Chondrocyte (in vitro differentiated cells): ENCODE data around the gene RGS3. TPM values are rescaled to one million over a fixed set of nuclear protein-coding genes. Genes with fewer than 3 reads are reported as not detected.

ENCODE experiments used
- DNase-seq: peaks from one replicate; pipeline ENCODE4 v3.0.0; 2021; ENCODE audit warnings: mixed read lengths, low spot score
- H3K27ac Mint-ChIP-seq: one replicate; pipeline ENCODE4 v1.8.0; 2021; ENCODE audit warnings: mild to moderate bottlenecking, moderate library complexity, mixed read lengths; ENCODE audit not compliant: unreplicated experiment
- H3K27me3 Mint-ChIP-seq: 2 replicates; pipeline ENCODE4 v1.8.0; 2021; ENCODE audit warnings: low read depth, mixed read lengths
- H3K36me3 Mint-ChIP-seq: 2 replicates; pipeline ENCODE4 v1.8.0; 2021; ENCODE audit warnings: low read depth, mixed read lengths
- H3K4me1 Mint-ChIP-seq: 2 replicates; pipeline ENCODE4 v1.8.0; 2021; ENCODE audit warnings: low read depth, mild to moderate bottlenecking, mixed read lengths
- H3K4me3 Mint-ChIP-seq: one replicate; pipeline ENCODE4 v1.8.0; 2021; ENCODE audit warnings: mild to moderate bottlenecking, moderate library complexity, mixed read lengths; ENCODE audit not compliant: unreplicated experiment
- H3K9me3 Mint-ChIP-seq: 2 replicates; pipeline ENCODE4 v1.8.0; 2021; ENCODE audit warnings: low read depth, mixed read lengths
- total RNA-seq: library from RNA; stranded (reverse); gene quantifications from 3 replicates; pipeline ENCODE4 v1.2.1, GENCODE V29; 2021
- TF ChIP-seq, protein P1 (sequence below): fragments of 200-600 bp; sonication (generic); IDR thresholded peaks from 2 replicates; pipeline ENCODE4 v1.5.0; 2021; ENCODE audit warnings: antibody characterized with exemption, mild to moderate bottlenecking, moderate library complexity

Gene RGS3
- total RNA-seq, 1 donor from 2014 or later, result 55.2 TPM

DNA sequence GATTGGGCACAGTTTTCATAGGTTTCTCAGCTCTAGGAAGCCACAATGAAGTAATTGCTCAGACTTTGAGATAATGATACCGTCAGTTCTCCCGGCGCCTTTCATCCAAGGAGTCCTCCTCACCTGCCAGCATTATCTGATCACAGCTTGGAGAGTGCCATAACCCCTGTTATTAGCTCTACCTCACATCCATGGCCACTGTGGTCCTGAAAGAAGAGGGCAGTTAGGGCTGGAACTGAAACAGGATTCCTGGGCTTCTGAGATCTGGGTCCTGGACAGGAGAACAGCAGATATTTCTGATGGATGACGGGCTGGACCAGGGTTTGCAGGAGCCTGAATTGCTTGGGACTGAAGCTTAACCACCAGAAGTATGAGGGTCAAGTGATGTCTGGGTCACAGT, 13.5 kb downstream of the RGS3 start:
- DNase-seq, result no peak
- TF ChIP-seq, protein P1, sequence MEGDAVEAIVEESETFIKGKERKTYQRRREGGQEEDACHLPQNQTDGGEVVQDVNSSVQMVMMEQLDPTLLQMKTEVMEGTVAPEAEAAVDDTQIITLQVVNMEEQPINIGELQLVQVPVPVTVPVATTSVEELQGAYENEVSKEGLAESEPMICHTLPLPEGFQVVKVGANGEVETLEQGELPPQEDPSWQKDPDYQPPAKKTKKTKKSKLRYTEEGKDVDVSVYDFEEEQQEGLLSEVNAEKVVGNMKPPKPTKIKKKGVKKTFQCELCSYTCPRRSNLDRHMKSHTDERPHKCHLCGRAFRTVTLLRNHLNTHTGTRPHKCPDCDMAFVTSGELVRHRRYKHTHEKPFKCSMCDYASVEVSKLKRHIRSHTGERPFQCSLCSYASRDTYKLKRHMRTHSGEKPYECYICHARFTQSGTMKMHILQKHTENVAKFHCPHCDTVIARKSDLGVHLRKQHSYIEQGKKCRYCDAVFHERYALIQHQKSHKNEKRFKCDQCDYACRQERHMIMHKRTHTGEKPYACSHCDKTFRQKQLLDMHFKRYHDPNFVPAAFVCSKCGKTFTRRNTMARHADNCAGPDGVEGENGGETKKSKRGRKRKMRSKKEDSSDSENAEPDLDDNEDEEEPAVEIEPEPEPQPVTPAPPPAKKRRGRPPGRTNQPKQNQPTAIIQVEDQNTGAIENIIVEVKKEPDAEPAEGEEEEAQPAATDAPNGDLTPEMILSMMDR, result no peak
- H3K4me3 Mint-ChIP-seq, result no peak overlapping the region
- peaks cover 11% of the 10 kb centered on the region for H3K4me1 Mint-ChIP-seq
- H3K36me3 Mint-ChIP-seq, result no peaks in the 10 kb centered on the region
- no peak overlapping the region for H3K27ac Mint-ChIP-seq
- H3K27me3 Mint-ChIP-seq, result peaks cover 2% of the 10 kb centered on the region
- H3K9me3 Mint-ChIP-seq, result no peaks in the 10 kb centered on the region

DNA sequence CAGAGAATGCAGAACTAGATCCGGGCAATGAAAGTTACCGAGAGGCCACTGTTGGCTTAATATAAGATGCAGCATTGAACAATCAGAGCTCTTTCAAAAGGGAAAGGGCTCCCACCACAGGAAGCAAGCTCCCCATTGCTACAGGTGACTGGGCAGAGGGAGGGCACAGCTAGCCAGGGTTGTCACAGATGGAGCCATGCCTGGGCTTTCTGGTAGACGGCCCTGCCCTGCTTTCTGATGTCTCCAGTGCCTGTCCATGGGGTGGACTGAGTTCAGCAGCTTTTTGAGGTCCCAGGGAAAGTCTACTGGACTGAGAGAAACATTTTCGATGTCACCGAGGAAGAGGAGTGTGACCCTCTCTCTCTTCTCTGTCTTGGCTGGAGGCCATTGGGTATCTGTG, 14.1 kb downstream of the RGS3 start:
- Mint-ChIP-seq H3K27me3 (peaks cover 2% of the 10 kb centered on the region), H3K4me3 (no peak overlapping the region), H3K9me3 (no peaks in the 10 kb centered on the region), H3K36me3 (no peaks in the 10 kb centered on the region), H3K27ac (no peak overlapping the region), H3K4me1 (peaks cover 11% of the 10 kb centered on the region)
- TF ChIP-seq, protein P1, result no peak
- no peak for DNase-seq

DNA sequence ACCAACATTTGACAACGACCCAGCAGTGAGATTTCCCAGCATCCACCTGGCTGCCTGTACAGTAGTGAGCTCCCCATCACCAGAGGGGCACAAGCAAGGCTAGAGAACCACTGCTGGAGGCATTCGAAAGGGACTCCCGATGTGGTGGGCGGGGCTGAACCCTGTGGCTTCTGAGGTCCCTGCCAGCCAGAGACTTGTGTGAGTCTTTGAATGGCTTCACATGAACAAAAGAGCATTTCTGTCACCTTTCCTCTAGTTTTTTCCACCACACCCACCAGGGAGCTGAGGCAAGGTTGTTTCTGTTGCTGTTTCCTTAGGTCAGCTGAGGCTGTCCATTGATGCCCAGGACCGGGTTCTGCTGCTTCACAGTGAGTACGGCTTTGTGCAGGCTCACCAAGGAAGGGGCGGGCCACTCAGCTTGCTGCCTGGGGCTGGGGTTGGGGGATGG, 15.7 kb downstream of the RGS3 start:
- H3K27ac Mint-ChIP-seq, result no peak overlapping the region
- H3K9me3 Mint-ChIP-seq, result no peaks in the 10 kb centered on the region
- H3K4me1 Mint-ChIP-seq, result peaks cover 15% of the 10 kb centered on the region
- peaks cover 2% of the 10 kb centered on the region for H3K27me3 Mint-ChIP-seq
- TF ChIP-seq, protein P1, result no peak
- H3K36me3 Mint-ChIP-seq, result no peaks in the 10 kb centered on the region
- no peak for DNase-seq
- H3K4me3 Mint-ChIP-seq, result no peak overlapping the region

DNA sequence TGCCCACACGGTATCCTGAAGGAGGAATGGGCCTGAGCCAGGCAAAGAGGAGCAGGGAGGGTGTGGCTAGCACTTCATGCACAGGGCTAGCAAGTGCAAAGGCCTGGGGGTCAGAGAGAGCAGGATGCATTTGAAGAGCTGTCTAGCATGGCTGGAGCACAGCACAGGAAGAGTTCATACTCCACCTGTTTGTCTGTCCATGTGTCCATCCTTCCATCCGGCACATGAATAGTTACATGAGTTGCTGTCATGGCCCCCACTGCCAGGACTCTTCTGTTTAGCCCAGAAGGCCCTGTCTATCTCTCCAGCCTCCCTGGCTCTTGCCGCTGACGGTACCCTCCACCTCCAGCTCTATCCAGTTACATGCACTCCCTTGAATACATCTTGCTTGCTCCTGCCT, 17.1 kb downstream of the RGS3 start:
- no peaks in the 10 kb centered on the region for H3K9me3 Mint-ChIP-seq
- no peak overlapping the region for H3K4me3 Mint-ChIP-seq
- no peak overlapping the region for H3K27ac Mint-ChIP-seq

DNA sequence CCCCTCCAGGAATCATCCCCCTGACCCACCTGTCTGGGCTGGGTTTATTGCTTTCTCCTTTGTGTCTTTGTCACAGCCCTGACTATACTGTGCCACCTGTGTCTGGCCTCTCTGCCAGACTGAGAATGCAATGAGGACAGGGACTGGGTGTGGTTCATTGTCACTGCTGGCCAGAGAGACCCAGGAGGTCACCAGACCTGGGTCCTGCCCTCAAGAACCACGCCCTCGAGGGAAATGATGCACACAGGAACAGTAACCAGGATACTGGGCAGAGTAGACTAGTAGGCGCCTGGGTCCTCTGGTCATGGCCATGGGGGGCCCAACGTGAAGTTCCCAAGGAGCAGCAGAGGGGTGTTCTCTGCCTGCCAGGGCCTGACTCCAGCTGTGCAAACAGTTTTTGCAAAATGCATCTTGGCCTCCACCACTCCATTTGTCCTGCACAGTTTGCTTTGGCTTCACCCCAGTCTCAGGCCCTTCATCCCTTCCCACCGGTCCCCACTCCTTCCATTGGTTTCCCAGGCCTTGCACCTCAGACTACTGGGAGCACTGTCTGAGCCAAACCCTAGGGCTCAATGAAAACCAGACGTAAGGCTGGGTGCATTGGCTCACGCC, 17.8 kb downstream of the RGS3 start:
- TF ChIP-seq, protein P1, result no peak
- no peaks in the 10 kb centered on the region for H3K36me3 Mint-ChIP-seq
- no peak overlapping the region for H3K4me3 Mint-ChIP-seq
- H3K27ac Mint-ChIP-seq, result no peak overlapping the region
- H3K4me1 Mint-ChIP-seq, result peaks cover 31% of the 10 kb centered on the region
- H3K9me3 Mint-ChIP-seq, result no peaks in the 10 kb centered on the region
- peaks cover 2% of the 10 kb centered on the region for H3K27me3 Mint-ChIP-seq
- DNase-seq, result no peak

More for the DNA sequence above, 17.1 kb downstream of the RGS3 start:
- peaks cover 29% of the 10 kb centered on the region for H3K4me1 Mint-ChIP-seq
- DNase-seq, result no peak
- H3K27me3 Mint-ChIP-seq, result peaks cover 2% of the 10 kb centered on the region
- H3K36me3 Mint-ChIP-seq, result no peaks in the 10 kb centered on the region
- TF ChIP-seq, protein P1, result no peak
